H1 (cell line): ENCODE measurements around the gene MNAT1. TPM values are rescaled to one million over a fixed set of nuclear protein-coding genes. Genes with fewer than 3 reads are reported as not detected.

Experiments used
- CTCF ChIA-PET: fragments of 300-600 bp; sonication (Branson Sonifier 250); formaldehyde crosslinking; loops from one replicate; lab custom pipeline; 2021; ENCODE audit not compliant: partially characterized antibody; lab: Charles Lee
- POLR2A ChIA-PET: fragments of 300-600 bp; sonication (Branson Sonifier 250); formaldehyde crosslinking; loops from one replicate; lab custom pipeline; 2021; ENCODE audit warnings: inconsistent platforms; ENCODE audit not compliant: partially characterized antibody; lab: Charles Lee
- DNase-seq, 2 experiments: peaks; one replicate each; pipeline versions ENCODE4 v3.0.0 to v3.0.0-alpha.2; 2010 to 2022; ENCODE audit warnings: low spot score in 2 of 2, low read depth in 1 of 2, mixed read lengths in 1 of 2
- FAIRE-seq: peaks from 2 replicates; lab custom pipeline; 2011; peaks lifted over from hg19 to GRCh38; lab: Jason Lieb, UNC
- H2AFZ ChIP-seq: 2 replicates; pipeline ENCODE4 v1.8.1; 2012; ENCODE audit warnings: low read length, inconsistent platforms
- H2AK5ac ChIP-seq: 2 replicates; pipeline ENCODE4 v1.6.1; 2013; ENCODE audit warnings: low read depth, low read length
- H2BK120ac ChIP-seq: replicated peaks from 2 replicates; pipeline ENCODE3; 2013; ENCODE audit warnings: low read depth, low read length, inconsistent platforms
- H2BK12ac ChIP-seq: 2 replicates; pipeline ENCODE4 v1.6.1; 2013; ENCODE audit warnings: low read depth, low read length
- H2BK15ac ChIP-seq: 2 replicates; pipeline ENCODE4 v1.6.1; 2013; ENCODE audit warnings: low read length
- H2BK20ac ChIP-seq: 2 replicates; pipeline ENCODE4 v1.6.1; 2013; ENCODE audit warnings: low read length
- H2BK5ac ChIP-seq: 2 replicates; pipeline ENCODE4 v1.6.1; 2013; ENCODE audit warnings: low read depth, low read length
- H3K14ac ChIP-seq: 2 replicates; pipeline ENCODE4 v1.6.1; 2013; ENCODE audit warnings: inconsistent platforms; ENCODE audit not compliant: insufficient read length
- H3K18ac ChIP-seq: 2 replicates; pipeline ENCODE4 v1.6.1; 2013; ENCODE audit warnings: low read length; ENCODE audit errors: extremely low read depth
- H3K23ac ChIP-seq: 2 replicates; pipeline ENCODE4 v1.6.1; 2013; ENCODE audit warnings: inconsistent platforms; ENCODE audit not compliant: insufficient read length
- H3K23me2 ChIP-seq: 2 replicates; pipeline ENCODE4 v1.6.1; 2013; ENCODE audit warnings: low read depth, low read length
- H3K27ac ChIP-seq: 2 replicates; pipeline ENCODE4 v1.6.1; 2011; ENCODE audit warnings: low read depth, low read length, inconsistent platforms
- H3K27me3 ChIP-seq, 4 experiments: replicated peaks in 1 of 4; 1 replicate in 1 of 4; 2 replicates in 3 of 4; pipeline versions ENCODE4 v1.6.1 to v1.8.1; 2011 to 2013; ENCODE audit warnings: low read length in 3 of 4, mild to moderate bottlenecking in 3 of 4, inconsistent platforms in 2 of 4, mixed read lengths in 2 of 4, moderate library complexity in 1 of 4; ENCODE audit not compliant: control insufficient read depth in 3 of 4, insufficient read depth in 3 of 4; ENCODE audit errors: extremely low read depth in 1 of 4
- H3K36me3 ChIP-seq, 4 experiments: 2 replicates each; pipeline versions ENCODE4 v1.6.1 to v1.8.1; 2011 to 2013; ENCODE audit warnings: mild to moderate bottlenecking in 4 of 4, low read length in 3 of 4, moderate library complexity in 2 of 4, control low read depth in 1 of 4, inconsistent platforms in 1 of 4; ENCODE audit not compliant: insufficient read depth in 4 of 4, control insufficient read depth in 2 of 4
- H3K4ac ChIP-seq: replicated peaks from 2 replicates; pipeline ENCODE3; 2013; ENCODE audit warnings: low read length, low read depth, mixed read lengths, inconsistent platforms; ENCODE audit not compliant: insufficient read length
- H3K4me1 ChIP-seq, 4 experiments: replicated peaks in 1 of 4; 1 replicate in 1 of 4; 2 replicates in 3 of 4; pipeline versions ENCODE4 v1.6.1 to v1.8.1; 2011 to 2013; ENCODE audit warnings: low read length in 3 of 4, inconsistent platforms in 2 of 4, mixed read lengths in 1 of 4; ENCODE audit not compliant: insufficient read depth in 4 of 4, control insufficient read depth in 3 of 4
- H3K4me2 ChIP-seq, 2 experiments: 2 replicates each; pipeline versions ENCODE4 v1.6.1 to v1.8.1; 2011 to 2013; ENCODE audit warnings: low read depth in 2 of 2, low read length in 2 of 2, control low read depth in 1 of 2, inconsistent platforms in 1 of 2, mild to moderate bottlenecking in 1 of 2; ENCODE audit not compliant: insufficient read depth in 1 of 2
- H3K4me3 ChIP-seq, 4 experiments: fragments of 200-600, 300-600 bp in 1 of 4; sonication (generic), shearing (Covaris generic), sonication (Bioruptor Twin) in 1 of 4; 2 replicates each; pipeline versions ENCODE4 v1.5.1 to v1.8.1; 2011 to 2016; ENCODE audit warnings: low read length in 4 of 4, low read depth in 3 of 4, control low read depth in 2 of 4, inconsistent platforms in 2 of 4, mild to moderate bottlenecking in 2 of 4, mixed read lengths in 1 of 4, moderate library complexity in 1 of 4; ENCODE audit not compliant: insufficient read depth in 2 of 4; ENCODE audit errors: extremely low read depth in 1 of 4
- H3K56ac ChIP-seq: replicated peaks from 2 replicates; pipeline ENCODE3; 2013; ENCODE audit warnings: low read depth, mild to moderate bottlenecking, mixed read lengths, low read length, inconsistent platforms; ENCODE audit not compliant: insufficient read length
- H3K79me1 ChIP-seq: 2 replicates; pipeline ENCODE4 v1.6.1; 2013; ENCODE audit warnings: low read depth, low read length, control low read depth
- H3K79me2 ChIP-seq, 2 experiments: 2 replicates each; pipeline versions ENCODE4 v1.6.1 to v1.8.1; 2012 to 2013; ENCODE audit warnings: low read length in 2 of 2, mild to moderate bottlenecking in 2 of 2, inconsistent platforms in 1 of 2; ENCODE audit not compliant: insufficient read depth in 2 of 2, control insufficient read depth in 1 of 2
- H3K9ac ChIP-seq, 4 experiments: replicated peaks in 1 of 4; 1 replicate in 1 of 4; 2 replicates in 3 of 4; pipeline versions ENCODE4 v1.6.1 to v1.8.1; 2011 to 2013; ENCODE audit warnings: low read depth in 3 of 4, low read length in 3 of 4, control low read depth in 2 of 4, mild to moderate bottlenecking in 2 of 4, moderate library complexity in 2 of 4, inconsistent platforms in 1 of 4; ENCODE audit errors: extremely low read depth in 1 of 4
- H3K9me3 ChIP-seq, 2 experiments: 2 replicates each; pipeline versions ENCODE4 v1.6.1 to v1.8.1; 2012 to 2013; ENCODE audit warnings: mild to moderate bottlenecking in 2 of 2, moderate library complexity in 2 of 2, control low read depth in 1 of 2, inconsistent platforms in 1 of 2, low read depth in 1 of 2, low read length in 1 of 2, mixed read lengths in 1 of 2; ENCODE audit not compliant: insufficient read depth in 2 of 2
- H4K20me1 ChIP-seq, 2 experiments: replicated peaks in 1 of 2; 2 replicates each; pipeline versions ENCODE3 to v1.8.1; 2011 to 2013; ENCODE audit warnings: inconsistent platforms in 2 of 2, low read length in 2 of 2, mild to moderate bottlenecking in 1 of 2; ENCODE audit not compliant: insufficient read depth in 2 of 2, control insufficient read depth in 1 of 2
- H4K5ac ChIP-seq: 2 replicates; pipeline ENCODE4 v1.6.1; 2013; ENCODE audit warnings: low read length, low read depth, mixed read lengths, inconsistent platforms; ENCODE audit not compliant: insufficient read length
- H4K8ac ChIP-seq: 2 replicates; pipeline ENCODE4 v1.8.0; 2013; ENCODE audit warnings: mild to moderate bottlenecking, moderate library complexity, low read length, inconsistent platforms; ENCODE audit not compliant: insufficient read depth; ENCODE audit errors: extremely low read depth
- H4K91ac ChIP-seq: replicated peaks from 2 replicates; pipeline ENCODE3; 2013; ENCODE audit warnings: low read length, mixed read lengths, inconsistent platforms; ENCODE audit not compliant: insufficient read length
- ASH2L ChIP-seq: fragments of 200-600, 300-600 bp; sonication (generic); IDR thresholded peaks from one replicate; pipeline ENCODE4 v1.7.1; 2017; ENCODE audit warnings: low read length
- CHD2 ChIP-seq: IDR thresholded peaks from 2 replicates; pipeline ENCODE4 v1.6.1; 2012; ENCODE audit warnings: low read length, improper control_type of control experiment
- CTBP2 ChIP-seq: IDR thresholded peaks from 2 replicates; pipeline ENCODE4 v1.7.0; 2011; ENCODE audit warnings: borderline replicate concordance, mild to moderate bottlenecking, moderate library complexity, mixed read lengths, low read length; ENCODE audit not compliant: insufficient read depth, insufficient read length
- EP300 ChIP-seq, 2 experiments: IDR thresholded peaks; 1 replicate in 1 of 2; 2 replicates in 1 of 2; pipeline ENCODE4 v1.6.1; 2011 to 2012; ENCODE audit warnings: low read depth in 2 of 2, low read length in 2 of 2, mild to moderate bottlenecking in 2 of 2, borderline replicate concordance in 1 of 2, inconsistent platforms in 1 of 2, moderate library complexity in 1 of 2
- JUN ChIP-seq: IDR thresholded peaks from 2 replicates; pipeline ENCODE4 v1.6.1; 2011; ENCODE audit warnings: low read depth, mild to moderate bottlenecking, improper control_type of control experiment, low read length
- MAX ChIP-seq: IDR thresholded peaks from 2 replicates; pipeline ENCODE4 v1.6.1; 2012; ENCODE audit warnings: inconsistent platforms
- POLR2AphosphoS5 ChIP-seq: IDR thresholded peaks from 2 replicates; pipeline ENCODE4 v1.6.1; 2011; ENCODE audit warnings: low read depth, low read length
- RBBP5 ChIP-seq: IDR thresholded peaks from 2 replicates; pipeline ENCODE4 v1.7.1; 2012; ENCODE audit warnings: low read depth, mild to moderate bottlenecking, inconsistent platforms, low read length, moderate library complexity, borderline replicate concordance
- RXRA ChIP-seq: IDR thresholded peaks from 2 replicates; pipeline ENCODE4 v1.6.1; 2011; ENCODE audit warnings: low read depth, mild to moderate bottlenecking, low read length, moderate library complexity; ENCODE audit not compliant: insufficient read depth
- SIRT6 ChIP-seq: IDR thresholded peaks from one replicate; pipeline ENCODE4 v1.7.1; 2012; ENCODE audit warnings: low read length, inconsistent platforms
- TAF1 ChIP-seq: IDR thresholded peaks from 2 replicates; pipeline ENCODE4 v1.6.1; 2011; ENCODE audit warnings: mild to moderate bottlenecking, low read depth, low read length
- TAF7 ChIP-seq: optimal IDR thresholded peaks from 2 replicates; pipeline ENCODE3; 2011; ENCODE audit warnings: low read depth, mild to moderate bottlenecking, inconsistent platforms, low read length, moderate library complexity, borderline replicate concordance
- USF2 ChIP-seq: IDR thresholded peaks from 2 replicates; pipeline ENCODE4 v1.6.1; 2011; ENCODE audit warnings: low read length, improper control_type of control experiment
- polyA plus RNA-seq, 7 experiments: library from polyadenylated mRNA; depleted of rRNA in 3 of 7; stranded (reverse) in 5 of 7; unstranded in 2 of 7; fragments of >200 nt in 5 of 7; fragments of 200-250 nt in 2 of 7; gene quantifications; 1 replicate in 5 of 7; 2 replicates in 1 of 7; 4 replicates in 1 of 7; pipeline versions ENCODE4 v1.2.1 to v1.2.3, GENCODE V29; 2011 to 2013; ENCODE audit warnings: missing spikeins in 2 of 7, mixed read lengths in 2 of 7
- total RNA-seq: library from RNA; stranded (reverse); fragmentation: NEBNext Ultra II Directional; extraction: Animal tissue kit (Norgen Biotek cat#: 25700); gene quantifications from 2 replicates; pipeline ENCODE4 v1.2.1, GENCODE V29; 2021

Gene MNAT1
- total and polyA plus RNA-seq, 2 of the 8 experiments (the other 6 are each of a cell fraction or from before 2014, with no cell fraction given) = 34.7 to 52.1 TPM

- Histone ChIP-seq H2BK12ac (no peak overlapping the region), H2AK5ac (no peak overlapping the region), H3K23ac (no peak overlapping the region), H4K91ac (no peak overlapping the region), H3K4ac (no peak overlapping the region), H3K79me2 (peaks cover 4 to 48% of the 10 kb centered on the region in 2 experiments; a peak in 3 of 4 replicates), H3K4me2 (no peak overlapping the region), H2BK15ac (no peak overlapping the region), H4K5ac (no peak overlapping the region), H3K36me3 (no peaks in the 10 kb centered on the region), H4K8ac (no peak overlapping the region), H3K27me3 (no peaks in the 10 kb centered on the region; a peak in 1 of 7 replicates), H3K9me3 (no peaks in the 10 kb centered on the region), H2BK120ac (no peak overlapping the region), H2BK5ac (no peak overlapping the region), H3K79me1 (peaks cover 4% of the 10 kb centered on the region; the same call in 1 of the 2 replicates), H3K14ac (no peak overlapping the region), H3K18ac (no peak overlapping the region), H2AFZ (no peak overlapping the region), H3K23me2 (no peaks in the 10 kb centered on the region), H3K27ac (no peak overlapping the region), H2BK20ac (no peak overlapping the region), H3K56ac (no peak overlapping the region), H3K4me3 (no peak overlapping the region), H3K9ac (no peak overlapping the region), H3K4me1 (no peaks in the 10 kb centered on the region; a peak in 1 of 7 replicates), H4K20me1 (peaks cover 0 to 2% of the 10 kb centered on the region in 2 experiments)
- FAIRE-seq (no peak), DNase-seq (no peak)
- POLR2A ChIA-PET = no interaction called here
- CTCF ChIA-PET = no interaction called here
- no peak for TF ChIP-seq USF2
- no peak for TF ChIP-seq CHD2
- TF ChIP-seq MAX = no peak
- TF ChIP-seq TAF7 = no peak
- no peak for TF ChIP-seq CTBP2
- no peak for TF ChIP-seq POLR2AphosphoS5
- no peak for TF ChIP-seq SIRT6
- no peak for TF ChIP-seq EP300 (IDR thresholded peaks at IDR 0.05; ENCODE audit: borderline replicate concordance in 1 of 2, low read depth in 2 of 2, low read length in 2 of 2)
- no peak for TF ChIP-seq ASH2L
- no peak for TF ChIP-seq RBBP5
- TF ChIP-seq JUN = no peak
- TF ChIP-seq TAF1 = no peak
- no peak for TF ChIP-seq RXRA
These were observed 43.5 kb downstream of the MNAT1 start for GRCh38 chr14:60777856-60778578.
